ENCODE measurements around the gene ABHD11. TPM values are rescaled to one million over a fixed set of nuclear protein-coding genes. Genes with fewer than 3 reads are reported as not detected.
"Not testable (repeated sequence)": the region's sequence is repeated elsewhere in the genome, so short reads cannot be mapped to it uniquely, and the experiment has no call there.

Gene ABHD11
- total RNA-seq: 10 to 100 TPM; 17.3 to 18.1 TPM

GRCh38 chr7:73738612-73739386, at the start of gene ABHD11:
Gene ABHD11 (minus strand): TSS chr7:73738802. CDS start chr7:73738770, 32 bp downstream.
- peak; percentile 91 to 94 for ATAC-seq
- peak within 1 kb of the TSS; percentile 88 to 98 for H3K27ac Mint-ChIP-seq

GRCh38 chr7:73787786-73788048, 49.1 kb upstream of the ABHD11 start:
- not testable (repeated sequence) for ATAC-seq; DNase-seq (ENCODE audit: low spot score in 2 of 2); H3K27ac Mint-ChIP-seq; H3K36me3 Mint-ChIP-seq; H3K9me3 Mint-ChIP-seq

More at GRCh38 chr7:73738612-73739386, at the start of gene ABHD11:
- DNase-seq (ENCODE audit: low spot score in 2 of 2): peak; percentile 96 to 98
- Mint-ChIP-seq H3K9me3 (no peaks in the 10 kb centered on the region), H3K36me3 (peaks cover 0 to 7% of the 10 kb centered on the region in 2 donors)

- DNase-seq (ENCODE audit: low spot score in 2 of 2) (no peak), ATAC-seq (no peak)
- H3K36me3 Mint-ChIP-seq: no peaks in the 10 kb centered on the region
- H3K27ac Mint-ChIP-seq: no peak overlapping the region
- H3K9me3 Mint-ChIP-seq: peaks cover 0 to under 1% of the 10 kb centered on the region in 2 donors
Observed at GRCh38 chr7:73786588-73786987, 48.0 kb upstream of the ABHD11 start.

- H3K27ac Mint-ChIP-seq: no peak overlapping the region
- no peaks in the 10 kb centered on the region for H3K36me3 Mint-ChIP-seq
- H3K9me3 Mint-ChIP-seq: peaks cover 0 to 5% of the 10 kb centered on the region in 2 donors
- DNase-seq (ENCODE audit: low spot score in 2 of 2): no peak
- ATAC-seq: no peak
Observed at GRCh38 chr7:73779517-73779916, 40.9 kb upstream of the ABHD11 start.

GRCh38 chr7:73778801-73779389, 40.3 kb upstream of the ABHD11 start:
- ATAC-seq: no peak
- H3K27ac Mint-ChIP-seq: no peak overlapping the region

GRCh38 chr7:73774923-73775322, 36.3 kb upstream of the ABHD11 start:
- Mint-ChIP-seq H3K36me3 (no peaks in the 10 kb centered on the region), H3K27ac (no peak overlapping the region), H3K9me3 (no peaks in the 10 kb centered on the region)
- ATAC-seq: no peak
- DNase-seq (ENCODE audit: low spot score in 2 of 2): no peak

More at GRCh38 chr7:73778801-73779389, 40.3 kb upstream of the ABHD11 start:
- H3K36me3 Mint-ChIP-seq: no peaks in the 10 kb centered on the region
- peaks cover 0 to 5% of the 10 kb centered on the region in 2 donors for H3K9me3 Mint-ChIP-seq
- no peak for DNase-seq (ENCODE audit: low spot score in 2 of 2)

- no peak for DNase-seq (ENCODE audit: low spot score in 2 of 2)
- peak overlapping the region in 1 of 2 donors; percentile 47 for H3K27ac Mint-ChIP-seq
- no peaks in the 10 kb centered on the region for H3K9me3 Mint-ChIP-seq
- H3K36me3 Mint-ChIP-seq: no peaks in the 10 kb centered on the region
- ATAC-seq: no peak
Observed at GRCh38 chr7:73773700-73774517, 35.3 kb upstream of the ABHD11 start.

GRCh38 chr7:73770860-73771670, 32.5 kb upstream of the ABHD11 start:
- DNase-seq (ENCODE audit: low spot score in 2 of 2) (no peak), ATAC-seq (no peak)
- Mint-ChIP-seq H3K9me3 (peaks cover 0 to 4% of the 10 kb centered on the region in 2 donors), H3K27ac (no peak overlapping the region), H3K36me3 (no peaks in the 10 kb centered on the region)

GRCh38 chr7:73770002-73770859, 31.6 kb upstream of the ABHD11 start, which contains the start of gene CLDN3:
Gene CLDN3 (minus strand): TSS chr7:73770270. CDS start chr7:73770049, 221 bp downstream.
- no peaks in the 10 kb centered on the region for H3K36me3 Mint-ChIP-seq
- DNase-seq (ENCODE audit: low spot score in 2 of 2) (peak in 1 of 2 donors; percentile 18), ATAC-seq (peak; percentile 50 to 52)
- no peak within 1 kb of the TSS for H3K27ac Mint-ChIP-seq
- peaks cover 0 to 4% of the 10 kb centered on the region in 2 donors for H3K9me3 Mint-ChIP-seq

- Mint-ChIP-seq H3K36me3 (no peaks in the 10 kb centered on the region), H3K27ac (no peak overlapping the region), H3K9me3 (peaks cover 0 to 4% of the 10 kb centered on the region in 2 donors)
- DNase-seq (ENCODE audit: low spot score in 2 of 2) (no peak), ATAC-seq (no peak)
Observed at GRCh38 chr7:73769481-73770001, 30.9 kb upstream of the ABHD11 start.

GRCh38 chr7:73768641-73769480, 30.3 kb upstream of the ABHD11 start:
- no peak for DNase-seq (ENCODE audit: low spot score in 2 of 2)
- ATAC-seq: no peak
- H3K27ac Mint-ChIP-seq: no peak overlapping the region
- H3K9me3 Mint-ChIP-seq: peaks cover 0 to 4% of the 10 kb centered on the region in 2 donors
- H3K36me3 Mint-ChIP-seq: no peaks in the 10 kb centered on the region

GRCh38 chr7:73766556-73767229, 28.1 kb upstream of the ABHD11 start:
- ATAC-seq (peak in 1 of 2 donors; percentile 49), DNase-seq (ENCODE audit: low spot score in 2 of 2) (no peak)
- no peaks in the 10 kb centered on the region for H3K36me3 Mint-ChIP-seq
- H3K9me3 Mint-ChIP-seq: peaks cover 0 to 4% of the 10 kb centered on the region in 2 donors
- H3K27ac Mint-ChIP-seq: no peak overlapping the region

GRCh38 chr7:73762659-73762999, 24.0 kb upstream of the ABHD11 start:
- Mint-ChIP-seq H3K9me3 (peaks cover 0 to 1% of the 10 kb centered on the region in 2 donors), H3K36me3 (no peaks in the 10 kb centered on the region), H3K27ac (no peak overlapping the region)
- no peak for ATAC-seq
- no peak for DNase-seq (ENCODE audit: low spot score in 2 of 2)
